ENCODE results near the gene TUBB2B.

DNA sequence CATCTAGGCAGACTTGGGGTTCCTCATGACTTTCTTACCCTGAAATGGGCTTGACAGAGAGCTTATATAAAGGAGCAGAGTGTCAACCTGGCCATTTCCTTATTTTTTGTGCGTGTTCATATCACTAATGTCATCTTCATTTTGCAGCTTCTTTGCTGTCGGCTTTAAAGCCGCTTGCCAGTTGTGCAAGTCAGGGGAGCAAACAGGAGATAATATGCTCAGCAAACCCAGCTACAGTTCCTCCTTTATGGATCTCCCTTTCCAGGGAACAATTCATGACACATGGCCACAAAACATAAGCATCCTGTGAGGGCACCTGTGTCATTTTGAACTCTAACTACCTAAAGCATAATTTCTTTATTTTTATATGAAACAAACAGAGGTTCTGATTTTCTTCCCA, 6.5 kb upstream of the TUBB2B start:
- no peak for TF ChIP-seq BHLHE40 (IDR thresholded peaks at IDR 0.05; ENCODE audit: borderline replicate concordance)
- no peak for TF ChIP-seq FOXA1 (IDR thresholded peaks at IDR 0.05)
- TF ChIP-seq, protein P1, sequence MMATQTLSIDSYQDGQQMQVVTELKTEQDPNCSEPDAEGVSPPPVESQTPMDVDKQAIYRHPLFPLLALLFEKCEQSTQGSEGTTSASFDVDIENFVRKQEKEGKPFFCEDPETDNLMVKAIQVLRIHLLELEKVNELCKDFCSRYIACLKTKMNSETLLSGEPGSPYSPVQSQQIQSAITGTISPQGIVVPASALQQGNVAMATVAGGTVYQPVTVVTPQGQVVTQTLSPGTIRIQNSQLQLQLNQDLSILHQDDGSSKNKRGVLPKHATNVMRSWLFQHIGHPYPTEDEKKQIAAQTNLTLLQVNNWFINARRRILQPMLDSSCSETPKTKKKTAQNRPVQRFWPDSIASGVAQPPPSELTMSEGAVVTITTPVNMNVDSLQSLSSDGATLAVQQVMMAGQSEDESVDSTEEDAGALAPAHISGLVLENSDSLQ (IDR thresholded peaks at IDR 0.05), result no peak
- no peak for TF ChIP-seq CTBP1 (IDR thresholded peaks at IDR 0.05; ENCODE audit: borderline replicate concordance)
- no peak for TF ChIP-seq HDGF (IDR thresholded peaks at IDR 0.05; ENCODE audit: borderline replicate concordance)
- TF ChIP-seq SP1 (IDR thresholded peaks at IDR 0.05), result no peak
- TF ChIP-seq L3MBTL2 (conservative IDR thresholded peaks at IDR 0.05), result no peak
- TF ChIP-seq FOXM1 (IDR thresholded peaks at IDR 0.05; ENCODE audit: borderline replicate concordance), result no peak
- TF ChIP-seq ELF4 (IDR thresholded peaks at IDR 0.05), result no peak
- TF ChIP-seq ZNF384 (IDR thresholded peaks at IDR 0.05), result no peak
